Mucosa of descending colon (tissue), 3 donors: ENCODE data around the gene FERMT2. TPM values are rescaled to one million over a fixed set of nuclear protein-coding genes. Genes with fewer than 3 reads are reported as not detected.

Experiments
- ATAC-seq: fragments of 200-7000 bp; cut with Tn5 transposase; one replicate; pipeline ENCODE4 v1.9.1; 2020; ENCODE audit warnings: mild to moderate bottlenecking, moderate library complexity
- DNase-seq, 3 donors: peaks; one replicate each; pipeline ENCODE4 v3.0.0-alpha.2; 2020
- H3K36me3 ChIP-seq: fragments of 200-600 bp; one replicate; pipeline ENCODE4 v1.8.0; 2021; ENCODE audit warnings: low read depth, mild to moderate bottlenecking
- H3K4me1 ChIP-seq: fragments of 200-600 bp; one replicate; pipeline ENCODE4 v1.8.0; 2021; ENCODE audit warnings: low read depth, mild to moderate bottlenecking
- H3K4me3 ChIP-seq: fragments of 200-600 bp; one replicate; pipeline ENCODE4 v1.8.0; 2021; ENCODE audit warnings: mild to moderate bottlenecking
- H3K9me3 ChIP-seq: fragments of 200-600 bp; one replicate; pipeline ENCODE4 v1.8.0; 2021; ENCODE audit warnings: mild to moderate bottlenecking
- CTCF ChIP-seq: fragments of 200-600 bp; IDR thresholded peaks from one replicate; pipeline ENCODE4 v1.8.0; 2022; ENCODE audit warnings: antibody characterized with exemption, mild to moderate bottlenecking
- intact Hi-C, 2 donors: fragments of 100-400 bp; cut with DNase I in 1 of 2; cut with micrococcal nuclease in 1 of 2; formaldehyde crosslinking; loops; one replicate each; pipeline versions ENCODE4 v1.11.0 to v1.11.1; 2022; cut with DNase I, micrococcal nuclease
- long read RNA-seq, 2 donors: library from polyadenylated mRNA; unstranded; transcript quantifications; one replicate each; pipeline ENCODE4 v2.0.0, GENCODE V29; 2019 to 2021
- total RNA-seq, 3 donors: library from RNA; stranded (reverse); fragmentation: NEBNext Ultra II Directional in 2 of 3; extraction: Animal tissue kit (Norgen Biotek cat#: 25700) in 2 of 3; gene quantifications; one replicate each; pipeline versions ENCODE4 v1.2.1 to v1.2.4, GENCODE V29; 2021 to 2023
- donor health status: DM: no; HTN: no; CAD: no; lungs with moderate emphysema.
- donor health status: DM: no; HTN: no; CAD: no.
- donor health status: DM: no; HTN: yes; CAD: no.

Gene FERMT2, protein sequence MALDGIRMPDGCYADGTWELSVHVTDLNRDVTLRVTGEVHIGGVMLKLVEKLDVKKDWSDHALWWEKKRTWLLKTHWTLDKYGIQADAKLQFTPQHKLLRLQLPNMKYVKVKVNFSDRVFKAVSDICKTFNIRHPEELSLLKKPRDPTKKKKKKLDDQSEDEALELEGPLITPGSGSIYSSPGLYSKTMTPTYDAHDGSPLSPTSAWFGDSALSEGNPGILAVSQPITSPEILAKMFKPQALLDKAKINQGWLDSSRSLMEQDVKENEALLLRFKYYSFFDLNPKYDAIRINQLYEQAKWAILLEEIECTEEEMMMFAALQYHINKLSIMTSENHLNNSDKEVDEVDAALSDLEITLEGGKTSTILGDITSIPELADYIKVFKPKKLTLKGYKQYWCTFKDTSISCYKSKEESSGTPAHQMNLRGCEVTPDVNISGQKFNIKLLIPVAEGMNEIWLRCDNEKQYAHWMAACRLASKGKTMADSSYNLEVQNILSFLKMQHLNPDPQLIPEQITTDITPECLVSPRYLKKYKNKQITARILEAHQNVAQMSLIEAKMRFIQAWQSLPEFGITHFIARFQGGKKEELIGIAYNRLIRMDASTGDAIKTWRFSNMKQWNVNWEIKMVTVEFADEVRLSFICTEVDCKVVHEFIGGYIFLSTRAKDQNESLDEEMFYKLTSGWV
- total RNA-seq = 100 to 1,000 TPM in 1 of 3 donors, 10 to 100 TPM in 1, 1 to 10 TPM in 1; 6.9 to 228 (median 22.9) TPM
- long read RNA-seq, donor 1, transcript FERMT2-201 (15 exons, 3,338 nt) = major isoform, 53 of 112 reads
- long read RNA-seq, donor 1, partial matches to known transcripts = 45 of 112 reads
- long read RNA-seq, donor 1, other reads (novel, unspliced or antisense) = 10 of 112 reads
- long read RNA-seq, donor 2, partial matches to known transcripts = 3 of 3 reads
- long read RNA-seq, donor 2, other reads (novel, unspliced or antisense) = 0 of 3 reads

DNA sequence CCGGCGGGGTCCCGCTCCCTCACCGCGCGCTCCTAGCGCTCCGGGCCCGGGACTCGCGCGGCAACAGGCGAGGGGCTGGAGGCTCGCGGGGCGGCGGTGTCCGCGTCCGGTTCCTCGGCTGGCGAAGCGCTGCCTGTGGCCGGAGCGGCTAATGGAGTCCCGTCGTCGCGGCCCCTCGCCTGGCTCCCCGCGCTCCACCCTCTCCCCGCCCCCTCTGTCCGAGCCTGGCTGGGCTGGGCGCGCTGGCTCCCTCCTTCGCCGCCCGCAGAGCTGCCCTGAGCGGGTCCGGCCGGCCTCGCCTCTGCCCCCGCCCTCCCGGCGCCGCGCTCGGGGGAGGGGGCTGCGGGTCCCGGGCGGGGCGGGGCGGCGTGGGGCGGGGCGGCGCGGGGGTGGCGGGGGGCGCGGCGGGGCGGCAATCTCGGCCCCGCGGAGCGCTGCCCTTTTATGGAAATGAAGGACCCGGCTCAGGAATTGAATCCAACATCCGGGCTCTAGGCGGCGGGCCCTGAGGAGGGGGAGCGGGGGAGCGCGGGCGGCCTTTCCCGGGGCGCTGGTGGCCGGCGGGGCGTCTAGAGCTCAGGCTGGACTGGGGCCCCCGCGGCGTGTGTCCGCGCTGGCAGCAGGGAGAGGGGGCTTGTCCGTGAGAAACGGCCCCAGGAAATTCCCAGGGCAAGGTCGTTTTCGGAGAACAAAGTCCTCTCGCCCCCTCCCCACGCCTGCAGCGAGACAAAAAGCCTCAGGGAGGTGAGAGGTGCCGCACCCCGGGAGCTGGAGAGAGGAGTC is at the start of gene FERMT2:
Gene FERMT2, minus strand, starts transcription at position 153 of the 783 bp plus-strand sequence. CDS start 482 bp downstream, outside the sequence.
- peak within 1 kb of the TSS; percentile 36 for H3K4me3 ChIP-seq
- no peaks in the 10 kb centered on the region for H3K9me3 ChIP-seq
- ATAC-seq (peak; percentile 87), DNase-seq (peak; percentile 64 to 79 (median 75))
- H3K36me3 ChIP-seq = no peaks in the 10 kb centered on the region
- peaks cover 14% of the 10 kb centered on the region for H3K4me1 ChIP-seq
- intact Hi-C loops = no loop called here
- no peak for TF ChIP-seq CTCF

- ATAC-seq (no peak), DNase-seq (no peak)
- no peak overlapping the region for H3K4me3 ChIP-seq
- H3K36me3 ChIP-seq = no peaks in the 10 kb centered on the region
- no peak for TF ChIP-seq CTCF
- no peaks in the 10 kb centered on the region for H3K9me3 ChIP-seq
- intact Hi-C loops = no loop called here
- H3K4me1 ChIP-seq = no peaks in the 10 kb centered on the region
Observed at GRCh38 chr14:52998376-52999015, 47.6 kb upstream of the FERMT2 start.

- no peak overlapping the region for H3K4me3 ChIP-seq
- no peak for ATAC-seq
- no peaks in the 10 kb centered on the region for H3K36me3 ChIP-seq
- H3K9me3 ChIP-seq = no peaks in the 10 kb centered on the region
- intact Hi-C loops = no loop called here
- no peak for TF ChIP-seq CTCF
- DNase-seq = no peak
- no peaks in the 10 kb centered on the region for H3K4me1 ChIP-seq
Observed at GRCh38 chr14:52996493-52996892, 45.6 kb upstream of the FERMT2 start.

DNA sequence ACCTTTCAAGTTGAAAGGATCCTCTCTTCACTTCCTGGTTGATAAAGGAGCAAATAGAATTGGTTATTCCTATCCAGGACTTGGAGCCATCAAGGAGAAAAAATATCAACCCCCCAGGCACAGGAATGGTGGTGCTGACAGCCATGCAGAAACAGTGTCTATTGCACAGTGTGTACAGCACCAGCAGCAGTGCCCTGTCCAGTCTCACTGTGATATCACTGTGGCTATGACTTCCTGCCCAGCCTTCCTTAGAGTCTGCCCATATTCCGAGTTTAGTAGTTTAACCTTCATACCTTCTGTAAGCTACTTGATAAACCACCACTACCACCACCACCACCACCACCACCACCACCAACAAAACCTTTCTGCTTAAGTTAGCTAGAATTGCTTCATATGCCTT is 45.1 kb upstream of the FERMT2 start:
- Histone ChIP-seq H3K4me1 (no peaks in the 10 kb centered on the region), H3K9me3 (no peaks in the 10 kb centered on the region), H3K4me3 (no peak overlapping the region), H3K36me3 (no peaks in the 10 kb centered on the region)
- DNase-seq (no peak), ATAC-seq (no peak)
- TF ChIP-seq CTCF = no peak
- intact Hi-C loops = no loop called here
